Parathyroid adenoma (tissue), 2 donors: ENCODE data around the gene C19orf12.

Source experiments
- H2AFZ ChIP-seq: fragments of 300-600 bp; sonication (generic); one replicate; pipeline ENCODE4 v1.7.0; 2017; ENCODE audit warnings: antibody characterized with exemption, mild to moderate bottlenecking
- H3K27ac ChIP-seq: fragments of 300-600 bp; sonication (generic); one replicate; pipeline ENCODE4 v1.7.0; 2017
- H3K27me3 ChIP-seq: fragments of 300-600 bp; sonication (generic); one replicate; pipeline ENCODE4 v1.7.0; 2017; ENCODE audit warnings: low read length; ENCODE audit not compliant: control insufficient read depth, insufficient read depth
- H3K36me3 ChIP-seq: fragments of 300-600 bp; sonication (generic); one replicate; pipeline ENCODE4 v1.7.0; 2017; ENCODE audit warnings: low read length; ENCODE audit not compliant: control insufficient read depth, insufficient read depth
- H3K4me1 ChIP-seq: fragments of 300-600 bp; sonication (generic); one replicate; pipeline ENCODE4 v1.7.0; 2017; ENCODE audit warnings: control low read depth
- H3K4me2 ChIP-seq: fragments of 300-600 bp; sonication (generic); one replicate; pipeline ENCODE4 v1.7.0; 2017; ENCODE audit warnings: low read length
- H3K4me3 ChIP-seq: fragments of 300-600 bp; sonication (generic); one replicate; pipeline ENCODE4 v1.7.0; 2017; ENCODE audit warnings: low read depth, low read length
- H3K79me2 ChIP-seq: fragments of 300-600 bp; sonication (generic); one replicate; pipeline ENCODE4 v1.7.0; 2017; ENCODE audit warnings: control low read depth
- H3K9ac ChIP-seq: fragments of 300-600 bp; sonication (generic); one replicate; pipeline ENCODE4 v1.7.0; 2017; ENCODE audit warnings: mild to moderate bottlenecking
- H3K9me3 ChIP-seq: fragments of 300-600 bp; sonication (generic); one replicate; pipeline ENCODE4 v1.7.0; 2017; ENCODE audit warnings: low read length; ENCODE audit not compliant: control insufficient read depth
- TF ChIP-seq, protein P1 (sequence below): fragments of 300-600 bp; sonication (generic); IDR thresholded peaks from one replicate; pipeline ENCODE4 v1.7.0; 2017; ENCODE audit warnings: antibody characterized with exemption, mild to moderate bottlenecking
- donor health status: primary hyperparathyroidism.

Gene C19orf12

DNA sequence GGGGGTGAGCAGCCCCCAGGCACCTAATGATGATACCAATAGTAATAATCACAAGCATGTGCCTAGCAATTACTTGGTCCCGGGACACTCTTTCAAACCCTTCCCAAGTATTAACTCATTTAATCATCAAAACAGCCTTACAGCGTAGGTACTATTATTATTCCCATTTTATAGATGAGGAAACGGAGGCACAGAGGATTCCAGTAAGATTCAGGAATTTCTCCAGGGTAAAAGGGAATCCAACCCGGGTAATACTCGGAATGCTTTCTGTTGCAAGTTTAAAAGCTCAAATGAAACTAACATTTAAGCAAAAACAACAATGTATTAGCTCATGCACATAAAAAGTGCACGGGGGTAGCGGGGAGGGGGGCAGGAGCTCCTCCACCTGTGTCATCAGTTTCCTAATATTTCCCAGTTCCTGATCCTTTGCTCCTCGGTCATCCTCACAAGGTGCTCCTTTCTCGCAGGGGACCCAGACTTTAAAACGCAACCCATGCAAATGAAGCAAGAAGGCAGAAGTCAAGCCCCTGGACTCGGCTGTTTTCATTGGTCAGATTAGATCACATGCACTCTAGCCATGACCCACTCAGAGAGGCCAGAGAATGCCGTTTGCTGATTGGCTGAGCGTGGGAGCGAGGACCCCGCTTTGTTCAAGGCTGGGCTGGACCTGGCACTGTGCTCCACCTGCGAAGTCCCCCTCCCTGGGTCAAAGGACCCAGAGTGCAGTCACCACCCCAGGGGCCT lies 38.3 kb upstream of the C19orf12 start:
- no peaks in the 10 kb centered on the region for H3K27me3 ChIP-seq
- H3K4me2 ChIP-seq, result no peak overlapping the region
- TF ChIP-seq, protein P1, sequence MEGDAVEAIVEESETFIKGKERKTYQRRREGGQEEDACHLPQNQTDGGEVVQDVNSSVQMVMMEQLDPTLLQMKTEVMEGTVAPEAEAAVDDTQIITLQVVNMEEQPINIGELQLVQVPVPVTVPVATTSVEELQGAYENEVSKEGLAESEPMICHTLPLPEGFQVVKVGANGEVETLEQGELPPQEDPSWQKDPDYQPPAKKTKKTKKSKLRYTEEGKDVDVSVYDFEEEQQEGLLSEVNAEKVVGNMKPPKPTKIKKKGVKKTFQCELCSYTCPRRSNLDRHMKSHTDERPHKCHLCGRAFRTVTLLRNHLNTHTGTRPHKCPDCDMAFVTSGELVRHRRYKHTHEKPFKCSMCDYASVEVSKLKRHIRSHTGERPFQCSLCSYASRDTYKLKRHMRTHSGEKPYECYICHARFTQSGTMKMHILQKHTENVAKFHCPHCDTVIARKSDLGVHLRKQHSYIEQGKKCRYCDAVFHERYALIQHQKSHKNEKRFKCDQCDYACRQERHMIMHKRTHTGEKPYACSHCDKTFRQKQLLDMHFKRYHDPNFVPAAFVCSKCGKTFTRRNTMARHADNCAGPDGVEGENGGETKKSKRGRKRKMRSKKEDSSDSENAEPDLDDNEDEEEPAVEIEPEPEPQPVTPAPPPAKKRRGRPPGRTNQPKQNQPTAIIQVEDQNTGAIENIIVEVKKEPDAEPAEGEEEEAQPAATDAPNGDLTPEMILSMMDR, result no peak
- no peak overlapping the region for H3K4me3 ChIP-seq
- no peak overlapping the region for H3K9ac ChIP-seq
- no peaks in the 10 kb centered on the region for H3K79me2 ChIP-seq
- no peaks in the 10 kb centered on the region for H3K9me3 ChIP-seq
- no peak overlapping the region for H3K27ac ChIP-seq
- no peak overlapping the region for H2AFZ ChIP-seq
- H3K4me1 ChIP-seq, result no peaks in the 10 kb centered on the region
- no peaks in the 10 kb centered on the region for H3K36me3 ChIP-seq

DNA sequence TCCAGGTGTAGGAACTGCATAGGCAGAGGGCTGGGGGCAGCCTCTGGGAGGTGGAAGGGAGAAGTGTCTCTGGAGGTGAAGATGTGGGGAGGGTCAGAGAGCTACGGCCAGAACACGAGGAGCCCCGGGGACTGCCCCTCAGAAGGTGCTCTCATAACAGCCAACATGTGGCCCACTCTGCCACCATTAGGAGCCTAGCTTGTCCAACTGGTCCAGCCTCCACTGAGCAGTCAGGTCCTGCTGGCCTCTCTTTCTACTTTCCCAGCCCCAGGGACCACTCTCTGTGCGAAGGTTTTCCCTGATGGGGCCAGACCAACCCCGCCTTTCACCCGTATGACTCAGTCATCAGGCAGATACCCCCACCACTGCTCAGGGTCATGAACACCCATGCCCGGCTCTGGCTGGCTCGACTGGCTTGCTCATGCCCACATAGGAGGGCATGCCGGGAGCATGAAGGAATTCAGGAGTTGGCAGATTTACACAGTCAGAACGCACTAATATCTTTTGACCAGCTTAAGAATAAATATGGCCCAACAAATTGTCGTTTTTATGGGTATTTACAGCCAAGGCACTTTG lies 37.5 kb upstream of the C19orf12 start:
- TF ChIP-seq, protein P1, result no peak
- Histone ChIP-seq H3K27me3 (no peaks in the 10 kb centered on the region), H3K4me1 (no peaks in the 10 kb centered on the region), H3K36me3 (no peaks in the 10 kb centered on the region), H3K79me2 (no peaks in the 10 kb centered on the region), H3K4me3 (no peak overlapping the region), H3K4me2 (no peak overlapping the region), H3K9me3 (no peaks in the 10 kb centered on the region), H3K27ac (no peak overlapping the region), H3K9ac (no peak overlapping the region), H2AFZ (peak overlapping the region; percentile 3)

DNA sequence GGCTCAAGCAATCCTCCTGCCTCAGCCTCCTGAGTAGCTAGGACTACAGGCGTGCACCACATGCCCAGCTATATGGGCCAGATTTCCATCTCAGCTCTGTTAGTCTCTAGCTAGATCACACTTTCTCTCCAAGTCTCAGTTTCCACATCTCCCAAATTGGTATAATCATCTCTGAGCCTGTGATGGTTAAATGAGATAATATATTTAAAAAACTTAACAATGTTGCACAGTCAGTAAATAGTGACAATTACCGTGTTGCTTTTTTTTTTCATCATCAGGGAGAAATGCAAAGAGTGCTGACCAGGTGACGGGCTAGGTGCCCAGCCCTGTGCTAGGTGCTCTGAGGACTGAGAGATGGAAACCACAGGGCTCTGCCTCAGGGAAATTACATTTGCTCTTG lies 36.9 kb upstream of the C19orf12 start:
- no peaks in the 10 kb centered on the region for H3K9me3 ChIP-seq
- H3K79me2 ChIP-seq, result no peaks in the 10 kb centered on the region
- no peak overlapping the region for H3K27ac ChIP-seq
- no peaks in the 10 kb centered on the region for H3K4me1 ChIP-seq
- H3K36me3 ChIP-seq, result no peaks in the 10 kb centered on the region
- TF ChIP-seq, protein P1, result no peak
- H3K9ac ChIP-seq, result no peak overlapping the region
- no peak overlapping the region for H3K4me3 ChIP-seq
- no peak overlapping the region for H3K4me2 ChIP-seq
- no peaks in the 10 kb centered on the region for H3K27me3 ChIP-seq
- no peak overlapping the region for H2AFZ ChIP-seq

DNA sequence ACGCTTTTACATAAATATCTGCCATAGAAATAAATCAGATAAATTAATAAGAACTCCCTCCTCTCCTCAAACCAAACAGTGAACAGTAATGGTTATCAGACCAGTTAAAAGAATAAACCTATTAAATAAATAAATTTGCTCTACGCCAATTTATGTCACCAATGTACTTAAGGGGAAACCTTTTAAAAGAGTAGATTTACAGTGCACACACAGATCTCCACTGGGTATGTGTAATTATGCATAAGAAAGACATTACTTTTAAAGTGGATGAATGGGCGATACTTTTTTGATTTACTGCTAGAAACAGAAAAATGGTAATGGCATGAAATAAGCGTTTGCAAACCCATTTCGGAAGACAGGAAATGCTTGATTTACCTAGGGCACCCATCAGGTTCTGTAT lies 34.9 kb upstream of the C19orf12 start:
- H3K27me3 ChIP-seq, result no peaks in the 10 kb centered on the region
- H3K4me1 ChIP-seq, result no peaks in the 10 kb centered on the region
- no peaks in the 10 kb centered on the region for H3K36me3 ChIP-seq
- H3K79me2 ChIP-seq, result no peaks in the 10 kb centered on the region
- H2AFZ ChIP-seq, result no peak overlapping the region
- no peak overlapping the region for H3K9ac ChIP-seq
- no peak overlapping the region for H3K4me3 ChIP-seq
- no peaks in the 10 kb centered on the region for H3K9me3 ChIP-seq
- TF ChIP-seq, protein P1, result no peak
- H3K27ac ChIP-seq, result no peak overlapping the region
- H3K4me2 ChIP-seq, result no peak overlapping the region
